NCI-H524 (cell line): ENCODE data around the gene UBAC2.
"Not testable (repeated sequence)": the region's sequence is repeated elsewhere in the genome, so short reads cannot be mapped to it uniquely, and the experiment has no call there.

ENCODE experiments used
- DNase-seq, 2 experiments: peaks; one replicate each; lab custom pipeline; 2025; lab: John Stamatoyannopoulos, UW

Gene UBAC2

GRCh38 chr13:99185606-99186005 lies 15.0 kb upstream of the UBAC2 start:
- no peak for DNase-seq

- DNase-seq, result no peak
These were observed 10.3 kb upstream of the UBAC2 start for GRCh38 chr13:99190147-99190985.

DNA sequence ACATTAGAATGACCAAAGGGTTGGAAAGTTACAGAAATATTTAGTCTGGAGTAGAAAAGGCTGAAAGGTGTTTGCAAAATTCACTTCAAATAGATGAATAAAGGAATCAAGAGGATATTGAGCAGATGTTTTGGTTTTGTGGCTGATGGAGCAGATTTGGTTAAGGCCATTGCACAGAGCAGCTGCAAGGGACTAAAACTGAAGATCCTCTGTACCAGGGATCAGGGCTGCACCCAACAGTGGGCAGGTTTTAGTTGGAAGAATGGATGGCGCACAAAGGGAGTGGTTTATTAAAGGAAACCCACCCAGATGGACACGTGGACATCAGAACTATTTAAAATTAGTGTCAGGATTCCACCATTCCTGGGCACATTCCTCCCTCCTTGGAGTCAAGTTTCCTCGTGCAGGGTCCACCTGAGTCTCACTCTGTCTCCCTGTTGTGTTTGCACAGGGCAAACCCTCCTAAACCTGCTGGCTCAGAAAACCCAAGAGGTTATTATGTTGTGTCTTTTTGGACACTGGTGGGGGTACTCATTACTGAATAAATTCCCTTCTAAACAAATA lies 9.2 kb upstream of the UBAC2 start:
- no peak for DNase-seq

- DNase-seq, result no peak
These were observed 8.7 kb upstream of the UBAC2 start for GRCh38 chr13:99191900-99192399.

GRCh38 chr13:99192480-99192879 lies 8.2 kb upstream of the UBAC2 start:
- no peak for DNase-seq

DNA sequence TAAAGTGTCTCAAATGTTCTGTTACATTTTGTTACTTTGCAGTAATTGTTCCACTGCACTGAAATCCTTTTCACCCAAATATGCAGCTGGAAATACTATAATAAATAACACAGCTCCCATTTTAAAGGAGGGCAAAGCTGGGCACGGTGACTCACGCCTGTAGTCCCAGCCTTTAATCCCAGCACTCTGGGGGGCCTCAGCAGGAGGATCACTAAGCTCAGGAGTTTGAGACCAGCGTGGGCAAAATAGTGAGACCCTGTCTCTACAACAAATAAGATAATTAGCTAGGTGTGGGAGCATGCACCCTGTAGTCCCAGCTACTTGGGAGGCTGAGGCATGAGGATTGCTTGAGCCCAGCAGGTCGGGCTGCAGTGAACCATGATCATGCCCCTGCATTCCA lies 7.5 kb upstream of the UBAC2 start:
- no peak for DNase-seq

- peak in 1 of 2 experiments; percentile 3 for DNase-seq
These were observed 4.1 kb upstream of the UBAC2 start for GRCh38 chr13:99196466-99197116.

DNA sequence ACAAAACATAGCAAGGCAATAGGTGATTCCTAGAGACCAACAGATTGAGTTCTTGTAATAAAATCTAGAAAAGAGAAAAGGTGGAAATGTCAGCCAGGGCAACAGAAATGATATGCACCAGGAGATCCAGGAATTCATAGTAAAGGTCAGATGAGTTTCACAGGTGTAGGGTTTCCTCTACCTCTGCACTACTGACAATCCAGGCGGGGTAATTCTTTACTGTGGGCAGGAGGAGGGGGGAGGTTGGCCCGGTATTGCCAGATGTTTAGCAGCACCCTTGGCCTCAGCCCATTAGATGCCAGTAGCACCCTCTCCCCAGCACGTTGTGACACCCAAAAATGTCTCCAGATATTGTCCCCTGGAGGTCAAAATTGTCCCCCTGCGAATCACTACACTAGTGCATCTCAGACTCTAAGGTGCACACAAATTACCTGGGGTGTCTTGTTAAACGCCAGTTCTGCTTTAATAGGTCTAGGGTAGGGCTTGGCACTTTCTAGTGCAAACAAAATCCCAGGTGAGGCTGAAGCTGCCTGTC lies 3.5 kb upstream of the UBAC2 start:
- no peak for DNase-seq

- DNase-seq, result no peak
These were observed 868 bp upstream of the UBAC2 start for GRCh38 chr13:99199541-99200431.

GRCh38 chr13:99203601-99204579 lies 3.2 kb downstream of the UBAC2 start:
- DNase-seq, result no peak

- DNase-seq, result no peak
These were observed 5.1 kb downstream of the UBAC2 start for GRCh38 chr13:99205621-99206220.

DNA sequence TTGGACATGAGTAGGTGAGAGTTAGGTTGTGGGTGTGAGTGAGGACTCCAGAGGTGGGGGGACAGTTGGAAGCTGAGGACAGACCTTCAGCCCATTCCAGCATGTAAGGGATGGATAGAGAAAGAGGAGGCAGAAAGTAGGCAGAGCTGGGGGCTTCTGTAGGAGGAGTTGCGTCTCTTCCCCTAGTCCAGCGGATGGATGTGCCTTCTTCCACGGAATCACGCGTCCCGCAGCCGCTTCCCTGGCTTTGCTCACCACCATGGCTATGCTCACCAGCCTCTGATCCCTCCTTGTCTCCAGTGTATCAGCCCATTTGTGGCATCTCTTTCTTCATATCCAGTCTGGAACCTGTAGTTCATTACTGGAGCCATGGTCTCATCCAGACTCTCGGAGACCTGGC lies 5.6 kb downstream of the UBAC2 start:
- no peak for DNase-seq

GRCh38 chr13:99206873-99207272 lies 6.2 kb downstream of the UBAC2 start:
- DNase-seq, result no peak

- no peak for DNase-seq
These were observed 6.9 kb downstream of the UBAC2 start for GRCh38 chr13:99207511-99207910.

DNA sequence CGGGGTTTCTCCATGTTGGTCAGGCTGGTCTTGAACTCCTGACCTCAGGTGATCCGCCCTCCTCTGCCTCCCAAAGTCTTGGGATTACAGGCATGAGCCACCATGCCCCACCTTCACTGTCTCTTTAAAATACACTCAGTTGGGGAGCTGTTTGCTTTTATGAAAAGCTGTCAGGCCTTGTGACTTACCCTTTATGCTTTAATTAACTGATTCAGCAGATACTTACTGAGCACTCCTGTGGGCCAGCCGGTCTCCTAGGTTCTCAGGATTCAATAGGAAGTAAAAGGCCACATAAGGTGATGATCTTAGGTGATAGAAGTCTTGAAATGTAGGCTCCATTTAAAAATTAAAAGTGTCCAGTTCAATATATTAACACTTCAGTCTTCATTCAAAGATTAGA lies 7.5 kb downstream of the UBAC2 start:
- DNase-seq, result no peak

GRCh38 chr13:99208845-99209527 lies 8.3 kb downstream of the UBAC2 start:
- DNase-seq, result no peak

DNA sequence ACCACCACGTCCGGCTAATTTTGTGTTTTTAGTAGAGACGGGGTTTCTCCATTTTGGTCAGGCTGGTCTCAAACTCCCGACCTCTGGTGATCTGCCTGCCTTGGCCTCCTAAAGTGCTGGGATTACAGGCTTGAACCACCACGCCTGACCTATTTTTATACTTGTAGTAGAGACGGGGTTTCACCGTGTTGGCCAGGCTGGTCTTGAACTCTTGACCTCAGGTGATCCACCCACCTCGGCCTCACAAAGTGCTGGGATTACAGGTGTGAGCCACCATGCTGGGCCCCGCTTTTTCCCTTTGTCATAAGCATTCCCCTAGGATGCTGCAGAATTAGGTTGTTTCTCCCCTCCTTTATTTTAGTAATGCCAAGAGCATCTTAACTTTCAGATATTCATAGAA lies 10.0 kb downstream of the UBAC2 start:
- not testable (repeated sequence) for DNase-seq

GRCh38 chr13:99211421-99212035 lies 10.9 kb downstream of the UBAC2 start:
- no peak for DNase-seq

DNA sequence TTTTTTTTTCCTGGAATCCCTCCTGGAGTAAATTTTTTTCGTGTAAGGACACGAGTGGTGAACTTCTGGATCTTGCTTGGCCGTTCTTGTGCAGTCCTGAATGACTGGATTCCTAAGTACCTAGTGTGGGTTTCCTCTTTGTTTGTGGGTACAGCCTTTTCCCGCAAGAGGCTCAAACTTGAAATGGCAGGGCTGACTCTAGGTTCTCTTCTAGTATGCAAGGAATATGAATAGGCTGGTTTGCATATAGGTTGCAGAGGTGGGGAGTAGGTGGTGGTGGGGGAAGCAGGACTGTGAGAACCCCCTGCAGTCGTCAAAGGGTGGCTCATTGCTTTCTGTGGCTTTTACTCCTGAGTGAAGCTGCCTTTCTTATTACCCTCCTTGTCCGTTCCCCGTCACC lies 13.6 kb downstream of the UBAC2 start:
- no peak for DNase-seq
